ENCODE results near the gene FRMD8.

FRMD8 gene

GRCh38 chr11:65416341-65416824, 29.9 kb downstream of the FRMD8 start:
- DNase-seq, result peak; percentile 87

GRCh38 chr11:65416841-65417701, 30.6 kb downstream of the FRMD8 start:
- DNase-seq, result no peak

GRCh38 chr11:65417702-65418430, 31.4 kb downstream of the FRMD8 start:
- DNase-seq, result no peak

- no peak for DNase-seq
Measured at GRCh38 chr11:65418431-65418680, 31.9 kb downstream of the FRMD8 start.

- peak; percentile 91 for DNase-seq
Measured at GRCh38 chr11:65418681-65419459, 32.4 kb downstream of the FRMD8 start.

- no peak for DNase-seq
Measured at GRCh38 chr11:65419460-65419771, 33.0 kb downstream of the FRMD8 start.

GRCh38 chr11:65419772-65420481, 33.5 kb downstream of the FRMD8 start:
- peak; percentile 10 for DNase-seq

GRCh38 chr11:65420506-65420905, 34.1 kb downstream of the FRMD8 start:
- DNase-seq, result no peak

GRCh38 chr11:65420979-65421793, 34.7 kb downstream of the FRMD8 start:
- peak; percentile 90 for DNase-seq

GRCh38 chr11:65421794-65422632, 35.6 kb downstream of the FRMD8 start:
- peak; percentile 63 for DNase-seq

GRCh38 chr11:65422633-65423515, 36.4 kb downstream of the FRMD8 start, which contains the start of gene NEAT1:
TSS of gene NEAT1 (plus strand) at chr11:65422798.
- no peak for DNase-seq

GRCh38 chr11:65423516-65424204, 37.2 kb downstream of the FRMD8 start:
- DNase-seq, result no peak

GRCh38 chr11:65424205-65425104, 38.0 kb downstream of the FRMD8 start:
- DNase-seq, result no peak

- DNase-seq, result no peak
Measured at GRCh38 chr11:65425105-65425970, 38.9 kb downstream of the FRMD8 start.

- no peak for DNase-seq
Measured at GRCh38 chr11:65425971-65426838, 39.8 kb downstream of the FRMD8 start.
